ENCODE results near the gene PLA2G4E. TPM values are rescaled to one million over a fixed set of nuclear protein-coding genes. Genes with fewer than 3 reads are reported as not detected.
A peak's percentile ranks its signal among the peaks of the same experiment; 100 is the strongest.

Gene PLA2G4E, protein sequence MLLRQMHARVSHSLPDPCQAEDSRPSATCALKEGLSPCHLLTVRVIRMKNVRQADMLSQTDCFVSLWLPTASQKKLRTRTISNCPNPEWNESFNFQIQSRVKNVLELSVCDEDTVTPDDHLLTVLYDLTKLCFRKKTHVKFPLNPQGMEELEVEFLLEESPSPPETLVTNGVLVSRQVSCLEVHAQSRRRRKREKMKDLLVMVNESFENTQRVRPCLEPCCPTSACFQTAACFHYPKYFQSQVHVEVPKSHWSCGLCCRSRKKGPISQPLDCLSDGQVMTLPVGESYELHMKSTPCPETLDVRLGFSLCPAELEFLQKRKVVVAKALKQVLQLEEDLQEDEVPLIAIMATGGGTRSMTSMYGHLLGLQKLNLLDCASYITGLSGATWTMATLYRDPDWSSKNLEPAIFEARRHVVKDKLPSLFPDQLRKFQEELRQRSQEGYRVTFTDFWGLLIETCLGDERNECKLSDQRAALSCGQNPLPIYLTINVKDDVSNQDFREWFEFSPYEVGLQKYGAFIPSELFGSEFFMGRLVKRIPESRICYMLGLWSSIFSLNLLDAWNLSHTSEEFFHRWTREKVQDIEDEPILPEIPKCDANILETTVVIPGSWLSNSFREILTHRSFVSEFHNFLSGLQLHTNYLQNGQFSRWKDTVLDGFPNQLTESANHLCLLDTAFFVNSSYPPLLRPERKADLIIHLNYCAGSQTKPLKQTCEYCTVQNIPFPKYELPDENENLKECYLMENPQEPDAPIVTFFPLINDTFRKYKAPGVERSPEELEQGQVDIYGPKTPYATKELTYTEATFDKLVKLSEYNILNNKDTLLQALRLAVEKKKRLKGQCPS
- not detected in 2 replicates for total RNA-seq (2014; rRNA removed; shearing (Covaris generic))

DNA sequence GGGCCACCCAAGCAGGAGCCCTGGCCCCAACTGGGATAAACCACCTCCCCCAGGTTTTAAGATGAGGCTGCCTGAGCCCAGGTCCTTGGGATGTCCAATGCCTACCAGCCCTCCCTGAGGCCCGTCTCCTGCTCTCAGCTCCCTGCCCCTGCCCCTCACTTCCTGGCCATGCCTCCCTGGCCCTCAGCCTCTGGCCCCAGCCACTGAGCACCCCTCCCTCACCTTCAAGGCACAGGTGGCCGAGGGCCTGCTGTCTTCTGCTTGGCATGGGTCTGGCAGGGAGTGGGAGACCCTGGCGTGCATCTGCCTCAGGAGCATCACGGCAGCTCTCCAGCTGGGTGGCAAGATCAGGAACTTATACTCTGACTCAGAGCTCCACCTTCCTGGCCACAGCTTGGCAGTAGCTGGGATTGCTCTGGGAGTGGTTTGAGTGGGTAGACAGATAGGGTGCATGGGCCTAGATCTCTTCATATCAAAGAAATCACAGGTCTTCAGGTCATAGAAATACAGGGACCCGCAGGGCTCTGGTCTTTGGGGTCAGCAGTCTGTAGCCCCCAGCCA, at the start of gene PLA2G4E:
TSS of gene PLA2G4E (minus strand) at position 330 of the 561 bp plus-strand sequence. CDS start at position 318, 12 bp downstream.
- no peak for DNase-seq (ENCODE audit: low spot score)
- in situ Hi-C loops (cut with HindIII; ENCODE audit: low sequenced_read_pairs) = no loop called here

DNA sequence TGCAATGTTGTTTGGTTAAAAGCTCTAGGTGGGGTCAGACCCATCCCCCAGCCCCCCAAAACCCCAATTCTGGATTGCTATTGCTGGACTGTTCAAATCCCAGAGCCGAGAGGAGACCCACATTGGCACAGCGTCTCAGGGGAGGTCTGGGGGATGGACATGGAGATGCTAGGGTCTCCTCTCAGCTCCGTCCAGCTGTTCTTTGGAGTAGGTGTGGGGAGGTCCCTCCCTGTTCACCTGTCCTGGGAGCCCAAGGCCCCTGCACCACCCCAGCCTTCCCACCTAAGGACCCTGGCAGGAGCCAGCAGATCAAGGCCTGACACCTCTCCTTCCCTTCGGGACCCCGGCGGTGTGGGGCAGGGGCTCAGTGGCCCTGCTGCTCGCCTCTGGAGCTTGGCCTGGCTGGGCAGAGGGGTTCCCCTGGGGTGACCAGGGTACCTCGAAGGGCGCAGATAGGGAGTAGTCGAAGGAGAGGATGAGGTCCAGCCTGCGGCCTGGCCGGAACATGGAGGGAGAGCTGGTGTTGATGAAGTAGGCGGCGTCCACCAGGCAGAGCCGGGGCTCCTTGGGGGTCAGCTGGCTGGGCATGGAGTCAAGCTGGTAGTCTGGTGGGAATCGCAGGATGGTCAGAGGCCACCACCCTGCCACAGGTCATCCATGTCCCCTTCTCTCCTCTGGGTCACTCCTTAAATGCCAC, 49.6 kb upstream of the PLA2G4E start:
- in situ Hi-C loops (cut with HindIII; ENCODE audit: low sequenced_read_pairs) = no loop called here
- no peak for DNase-seq (ENCODE audit: low spot score)

- DNase-seq (ENCODE audit: low spot score) = peak; percentile 73
- in situ Hi-C loops (cut with HindIII; ENCODE audit: low sequenced_read_pairs) = no loop called here
Measured at GRCh38 chr15:42069496-42070278, 48.8 kb upstream of the PLA2G4E start.

- in situ Hi-C loops (cut with HindIII; ENCODE audit: low sequenced_read_pairs) = no loop called here
- no peak for DNase-seq (ENCODE audit: low spot score)
Measured at GRCh38 chr15:42069025-42069424, 48.2 kb upstream of the PLA2G4E start.

- in situ Hi-C loops (cut with HindIII; ENCODE audit: low sequenced_read_pairs) = no loop called here
Measured at GRCh38 chr15:42068601-42069000, 47.8 kb upstream of the PLA2G4E start.

DNA sequence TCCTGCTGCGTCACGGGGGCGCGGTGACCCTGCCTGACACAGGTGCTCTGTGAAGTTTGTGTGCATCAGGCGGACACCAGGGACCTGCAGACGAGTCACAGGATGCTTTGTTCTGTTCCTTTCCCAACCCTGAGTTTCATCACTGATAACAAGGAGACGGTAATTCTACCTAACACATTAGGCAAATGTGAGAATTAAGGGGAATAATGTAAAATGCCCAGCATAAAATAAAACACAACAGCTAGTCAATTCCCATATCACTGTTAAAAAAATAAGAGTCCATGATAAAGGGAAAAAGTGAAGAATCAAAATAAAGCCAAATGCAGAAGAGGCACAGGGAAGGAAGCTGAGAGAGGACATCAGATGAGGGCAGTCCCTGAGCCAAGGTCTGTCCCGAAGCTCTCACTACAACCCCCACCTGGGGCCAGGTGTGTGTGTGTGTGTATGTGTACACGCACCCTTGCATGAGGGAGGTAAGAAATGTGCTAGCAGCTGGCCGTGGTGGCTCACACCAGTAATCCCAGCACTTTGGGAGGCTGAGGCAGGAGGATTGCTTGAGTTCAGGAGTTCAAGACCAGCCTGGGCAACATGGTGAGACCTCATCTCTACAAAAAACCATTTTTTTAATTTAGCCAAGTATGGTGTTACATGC, 46.0 kb upstream of the PLA2G4E start:
- in situ Hi-C loops (cut with HindIII; ENCODE audit: low sequenced_read_pairs) = no loop called here
- DNase-seq (ENCODE audit: low spot score) = no peak

More at GRCh38 chr15:42068601-42069000, 47.8 kb upstream of the PLA2G4E start:
- DNase-seq (ENCODE audit: low spot score) = no peak

- no peak for DNase-seq (ENCODE audit: low spot score)
- in situ Hi-C loops (cut with HindIII; ENCODE audit: low sequenced_read_pairs) = no loop called here
Measured at GRCh38 chr15:42065468-42065867, 44.6 kb upstream of the PLA2G4E start.

DNA sequence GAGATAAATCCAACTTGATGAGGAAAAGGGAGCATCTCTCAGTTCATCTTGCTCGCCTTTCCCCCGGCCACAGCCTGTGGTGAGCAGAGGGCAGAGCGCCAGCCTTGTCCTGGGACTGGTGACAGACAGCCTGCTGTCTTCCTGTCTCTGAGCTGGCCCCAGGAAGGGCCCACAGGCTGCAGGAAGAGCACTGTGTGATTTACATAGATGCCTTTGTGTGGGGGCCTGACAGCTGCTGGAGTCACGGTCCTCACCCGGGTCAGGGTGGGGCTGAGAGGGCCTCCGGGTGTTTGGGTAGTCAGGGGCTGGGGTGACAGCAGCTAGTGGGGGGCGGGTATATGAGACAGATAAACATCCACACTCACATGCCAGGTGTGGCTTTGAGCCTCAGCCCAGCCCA, 44.2 kb upstream of the PLA2G4E start:
- in situ Hi-C loops (cut with HindIII; ENCODE audit: low sequenced_read_pairs) = no loop called here
- peak; percentile 91 for DNase-seq (ENCODE audit: low spot score)

- DNase-seq (ENCODE audit: low spot score) = no peak
- in situ Hi-C loops (cut with HindIII; ENCODE audit: low sequenced_read_pairs) = no loop called here
Measured at GRCh38 chr15:42064271-42064670, 43.4 kb upstream of the PLA2G4E start.

- in situ Hi-C loops (cut with HindIII; ENCODE audit: low sequenced_read_pairs) = no loop called here
- no peak for DNase-seq (ENCODE audit: low spot score)
Measured at GRCh38 chr15:42063122-42063848, 42.4 kb upstream of the PLA2G4E start.

- in situ Hi-C loops (cut with HindIII; ENCODE audit: low sequenced_read_pairs) = no loop called here
- no peak for DNase-seq (ENCODE audit: low spot score)
Measured at GRCh38 chr15:42062284-42062806, 41.5 kb upstream of the PLA2G4E start.

DNA sequence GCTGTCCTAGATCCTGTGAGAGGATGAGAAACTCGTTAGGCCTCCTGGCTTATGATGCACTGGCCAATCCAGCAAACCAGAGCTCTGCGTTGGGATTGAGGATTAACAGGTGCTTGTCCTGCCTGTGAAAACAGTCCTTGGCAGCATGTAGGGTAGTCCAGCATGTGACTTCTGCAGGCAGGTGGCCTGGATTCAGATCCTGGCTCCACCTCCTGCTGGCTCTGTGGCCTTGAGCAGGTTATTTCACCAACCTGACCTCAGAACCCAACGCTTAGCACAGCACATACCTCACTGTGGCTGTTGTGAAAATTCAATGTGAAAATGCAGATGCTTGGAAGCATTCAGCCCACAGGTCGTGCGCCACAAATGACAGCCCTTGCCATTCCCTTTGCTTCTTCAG, 40.0 kb upstream of the PLA2G4E start:
- peak; percentile 25 for DNase-seq (ENCODE audit: low spot score)
- in situ Hi-C loops (cut with HindIII; ENCODE audit: low sequenced_read_pairs) = no loop called here

GRCh38 chr15:42060477-42060763, 39.6 kb upstream of the PLA2G4E start:
- in situ Hi-C loops (cut with HindIII; ENCODE audit: low sequenced_read_pairs) = no loop called here
- no peak for DNase-seq (ENCODE audit: low spot score)

- DNase-seq (ENCODE audit: low spot score) = peak; percentile 35
- in situ Hi-C loops (cut with HindIII; ENCODE audit: low sequenced_read_pairs) = no loop called here
Measured at GRCh38 chr15:42059661-42060476, 39.0 kb upstream of the PLA2G4E start.

- in situ Hi-C loops (cut with HindIII; ENCODE audit: low sequenced_read_pairs) = no loop called here
- DNase-seq (ENCODE audit: low spot score) = no peak
Measured at GRCh38 chr15:42058791-42059190, 37.9 kb upstream of the PLA2G4E start.

GRCh38 chr15:42057799-42058646, 37.2 kb upstream of the PLA2G4E start:
- in situ Hi-C loops (cut with HindIII; ENCODE audit: low sequenced_read_pairs) = no loop called here
- no peak for DNase-seq (ENCODE audit: low spot score)

Measured in G401 (cell line).